KMS-11 (cell line): ENCODE data around the gene EAF1.

ENCODE experiments used
- H2AFZ ChIP-seq: fragments of 200-600 bp; sonication (generic); 2 replicates; pipeline ENCODE4 v1.6.1; 2016; ENCODE audit warnings: antibody characterized with exemption, mixed run types, low read depth
- H3K27ac ChIP-seq: fragments of 200-600 bp; sonication (generic); 2 replicates; pipeline ENCODE4 v1.6.1; 2016; ENCODE audit warnings: mild to moderate bottlenecking, mixed run types
- H3K27me3 ChIP-seq: fragments of 200-600 bp; sonication (generic); 2 replicates; pipeline ENCODE4 v1.6.1; 2017; ENCODE audit warnings: mild to moderate bottlenecking, low read depth, mixed run types, moderate library complexity; ENCODE audit not compliant: insufficient read depth
- H3K36me3 ChIP-seq: fragments of 200-600 bp; sonication (generic); 2 replicates; pipeline ENCODE4 v1.6.1; 2017; ENCODE audit warnings: mild to moderate bottlenecking, mixed run types; ENCODE audit not compliant: insufficient read depth
- H3K4me1 ChIP-seq: fragments of 200-600 bp; sonication (generic); 2 replicates; pipeline ENCODE4 v1.6.1; 2016; ENCODE audit warnings: mild to moderate bottlenecking, low read depth, mixed run types; ENCODE audit not compliant: poor library complexity, severe bottlenecking
- H3K4me2 ChIP-seq: fragments of 200-600 bp; sonication (generic); 2 replicates; pipeline ENCODE4 v1.7.0; 2016; ENCODE audit warnings: mild to moderate bottlenecking, mixed run types
- H3K4me3 ChIP-seq: fragments of 200-600 bp; sonication (generic); IDR thresholded peaks from 2 replicates; pipeline ENCODE4 v1.6.1; 2017; ENCODE audit warnings: low read depth, low read length, mixed read lengths; ENCODE audit not compliant: insufficient read depth
- H3K79me2 ChIP-seq: fragments of 200-600 bp; sonication (generic); 2 replicates; pipeline ENCODE4 v1.6.1; 2016; ENCODE audit warnings: low read depth, mixed run types; ENCODE audit not compliant: insufficient read depth
- H3K9ac ChIP-seq: fragments of 200-600 bp; sonication (generic); 2 replicates; pipeline ENCODE4 v1.6.1; 2016; ENCODE audit warnings: mild to moderate bottlenecking, mixed run types
- H4K20me1 ChIP-seq: fragments of 200-600 bp; sonication (generic); 2 replicates; pipeline ENCODE4 v1.6.1; 2016; ENCODE audit warnings: mild to moderate bottlenecking, mixed run types; ENCODE audit not compliant: insufficient read depth
- CTCF ChIP-seq: fragments of 200-600 bp; sonication (generic); conservative IDR thresholded peaks from 2 replicates; pipeline ENCODE4 v1.6.1; 2017; ENCODE audit warnings: low read depth, mild to moderate bottlenecking, antibody characterized with exemption, low read length, moderate library complexity, mixed read lengths

The EAF1 gene

DNA sequence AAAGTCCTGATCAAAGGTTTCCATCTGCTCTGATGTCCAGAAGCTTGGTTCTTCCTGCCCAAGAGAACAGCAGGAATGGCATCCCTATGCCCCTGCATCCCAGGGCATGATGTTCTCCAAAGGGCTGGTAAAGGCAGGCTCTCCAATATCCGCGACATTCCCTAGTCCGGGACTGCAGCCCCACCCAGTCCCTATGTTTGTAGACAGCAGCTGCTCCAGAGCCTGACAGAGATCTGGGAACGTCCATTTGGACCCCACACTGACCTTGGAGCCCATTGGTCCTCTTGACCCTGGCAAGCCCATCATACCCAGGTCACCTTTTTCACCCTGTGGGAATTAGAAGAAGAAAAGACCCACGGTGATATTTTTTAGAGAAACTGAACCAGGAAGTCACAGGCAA lies 47.8 kb downstream of the EAF1 start:
- H4K20me1 ChIP-seq = no peaks in the 10 kb centered on the region
- H3K4me2 ChIP-seq = no peak overlapping the region
- no peaks in the 10 kb centered on the region for H3K36me3 ChIP-seq
- H3K4me1 ChIP-seq = peaks cover 5% of the 10 kb centered on the region
- no peak overlapping the region for H3K27ac ChIP-seq
- H3K9ac ChIP-seq = no peak overlapping the region
- TF ChIP-seq CTCF = no peak
- H3K27me3 ChIP-seq = no peaks in the 10 kb centered on the region
- no peaks in the 10 kb centered on the region for H3K79me2 ChIP-seq
- no peak overlapping the region for H3K4me3 ChIP-seq
- H2AFZ ChIP-seq = no peak overlapping the region

- no peak overlapping the region for H3K9ac ChIP-seq
- no peak overlapping the region for H3K27ac ChIP-seq
- peaks cover 5% of the 10 kb centered on the region for H3K4me1 ChIP-seq
- no peaks in the 10 kb centered on the region for H3K36me3 ChIP-seq
- no peak for TF ChIP-seq CTCF
- H3K4me3 ChIP-seq = no peak overlapping the region
- H3K79me2 ChIP-seq = no peaks in the 10 kb centered on the region
- no peaks in the 10 kb centered on the region for H3K27me3 ChIP-seq
- no peak overlapping the region for H3K4me2 ChIP-seq
- no peaks in the 10 kb centered on the region for H4K20me1 ChIP-seq
- H2AFZ ChIP-seq = no peak overlapping the region
Measured at GRCh38 chr3:15476378-15476777, 49.0 kb downstream of the EAF1 start.

- Histone ChIP-seq H2AFZ (no peak overlapping the region), H3K79me2 (no peaks in the 10 kb centered on the region), H3K27ac (no peak overlapping the region), H3K27me3 (no peaks in the 10 kb centered on the region), H3K4me2 (no peak overlapping the region), H3K4me1 (peaks cover 5% of the 10 kb centered on the region), H3K4me3 (no peak overlapping the region), H3K9ac (no peak overlapping the region), H3K36me3 (no peaks in the 10 kb centered on the region), H4K20me1 (no peaks in the 10 kb centered on the region)
- TF ChIP-seq CTCF = no peak
Measured at GRCh38 chr3:15477951-15478639, 50.7 kb downstream of the EAF1 start.

DNA sequence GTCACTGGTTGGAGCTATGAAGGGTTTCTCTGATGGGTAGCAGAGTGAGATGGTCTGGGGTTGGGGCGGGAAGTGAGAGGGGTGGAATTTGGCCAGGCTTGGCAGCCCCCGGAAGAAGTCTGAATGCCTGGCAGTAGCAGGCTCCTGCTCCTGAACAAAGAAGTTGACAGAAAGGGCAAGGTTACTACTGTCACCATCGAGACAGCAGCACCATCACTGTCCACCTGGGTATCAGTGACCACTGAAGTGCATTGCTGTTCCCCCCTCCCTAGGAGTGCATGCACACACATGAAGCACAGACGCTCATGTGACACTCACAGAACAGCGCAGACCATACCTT lies 51.2 kb downstream of the EAF1 start:
- H3K4me1 ChIP-seq = peaks cover 5% of the 10 kb centered on the region
- no peak overlapping the region for H3K4me3 ChIP-seq
- no peak overlapping the region for H3K27ac ChIP-seq
- H4K20me1 ChIP-seq = no peaks in the 10 kb centered on the region
- H2AFZ ChIP-seq = no peak overlapping the region
- no peaks in the 10 kb centered on the region for H3K27me3 ChIP-seq
- no peak for TF ChIP-seq CTCF
- no peak overlapping the region for H3K9ac ChIP-seq
- H3K4me2 ChIP-seq = no peak overlapping the region
- H3K79me2 ChIP-seq = no peaks in the 10 kb centered on the region
- H3K36me3 ChIP-seq = no peaks in the 10 kb centered on the region
